GM18517 (cell line): ENCODE data around the gene ATP6V1G3.
"Not testable (repeated sequence)": the region's sequence is repeated elsewhere in the genome, so short reads cannot be mapped to it uniquely, and the experiment has no call there.

Source experiments
- ATAC-seq: cut with Tn5 transposase; IDR thresholded peaks from one replicate; pipeline ENCODE4 v1.9.1; 2021; ENCODE audit warnings: mild to moderate bottlenecking, moderate library complexity; ENCODE audit not compliant: unreplicated experiment

ATP6V1G3 gene

GRCh38 chr1:198498103-198498385, 42.4 kb downstream of the ATP6V1G3 start:
- ATAC-seq = no peak

- ATAC-seq = no peak
Observed at GRCh38 chr1:198497326-198498102, 43.0 kb downstream of the ATP6V1G3 start.

GRCh38 chr1:198496216-198497143, 44.0 kb downstream of the ATP6V1G3 start:
- ATAC-seq = no peak

GRCh38 chr1:198495631-198496030, 44.8 kb downstream of the ATP6V1G3 start:
- ATAC-seq = no peak

- ATAC-seq = no peak
Observed at GRCh38 chr1:198494658-198495103, 45.8 kb downstream of the ATP6V1G3 start.

- ATAC-seq = no peak
Observed at GRCh38 chr1:198494139-198494538, 46.3 kb downstream of the ATP6V1G3 start.

GRCh38 chr1:198493329-198493728, 47.2 kb downstream of the ATP6V1G3 start:
- no peak for ATAC-seq

GRCh38 chr1:198492872-198493271, 47.6 kb downstream of the ATP6V1G3 start:
- no peak for ATAC-seq

GRCh38 chr1:198491596-198491995, 48.9 kb downstream of the ATP6V1G3 start:
- no peak for ATAC-seq

- no peak for ATAC-seq
Observed at GRCh38 chr1:198491028-198491427, 49.5 kb downstream of the ATP6V1G3 start.

- no peak for ATAC-seq
Observed at GRCh38 chr1:198490224-198490623, 50.3 kb downstream of the ATP6V1G3 start.

- ATAC-seq = no peak
Observed at GRCh38 chr1:198486903-198487302, 53.6 kb downstream of the ATP6V1G3 start.

- ATAC-seq = no peak
Observed at GRCh38 chr1:198483645-198484044, 56.8 kb downstream of the ATP6V1G3 start.

GRCh38 chr1:198483006-198483405, 57.5 kb downstream of the ATP6V1G3 start:
- no peak for ATAC-seq

GRCh38 chr1:198481661-198482060, 58.8 kb downstream of the ATP6V1G3 start:
- no peak for ATAC-seq

GRCh38 chr1:198480876-198481275, 59.6 kb downstream of the ATP6V1G3 start:
- ATAC-seq = no peak

- ATAC-seq = not testable (repeated sequence)
Observed at GRCh38 chr1:198477354-198477753, 63.1 kb downstream of the ATP6V1G3 start.
